ENCODE results near the gene WNT9A. TPM values are rescaled to one million over a fixed set of nuclear protein-coding genes. Genes with fewer than 3 reads are reported as not detected.

Gene WNT9A
- polyA plus RNA-seq, result 0.57 and 1.4 TPM in 2 replicates
- 0.73 and 1.7 TPM in 2 replicates for polyA minus RNA-seq

GRCh38 chr1:227947676-227948492, at the start of gene WNT9A:
Gene WNT9A, minus strand, starts transcription at chr1:227947932. Its CDS starts 45 bp downstream, at chr1:227947887.
- Histone ChIP-seq H3K79me2 (replicated peaks; ENCODE audit: insufficient read depth, low read length) (no peaks in the 10 kb centered on the region), H3K27ac (ENCODE audit: low read length) (no peak within 1 kb of the TSS), H3K4me2 (ENCODE audit: low read length) (peak within 1 kb of the TSS; percentile 17), H3K36me3 (ENCODE audit: insufficient read depth, low read length) (no peaks in the 10 kb centered on the region), H3F3A (ENCODE audit: insufficient read depth, low read length, poor library complexity, severe bottlenecking) (no peaks in the 10 kb centered on the region), H3K27me3 (ENCODE audit: insufficient read depth, low read depth, low read length) (peaks cover 22% of the 10 kb centered on the region), H3K9me3 (ENCODE audit: low read length) (no peaks in the 10 kb centered on the region), H2AFZ (ENCODE audit: low read depth, low read length) (peak within 1 kb of the TSS; percentile 40), H3K4me3 (ENCODE audit: low read length) (peak within 1 kb of the TSS; percentile 70), H4K20me1 (ENCODE audit: insufficient read depth) (no peaks in the 10 kb centered on the region), H3K9me2 (ENCODE audit: insufficient read depth, low read length) (no peaks in the 10 kb centered on the region), H3K9ac (ENCODE audit: low read length) (peak within 1 kb of the TSS; percentile 57)
- TF ChIP-seq REST (IDR thresholded peaks at IDR 0.05; ENCODE audit: borderline replicate concordance) (no peak), CTCF (IDR thresholded peaks at IDR 0.05; ENCODE audit: poor library complexity, severe bottlenecking) (no peak), TAF1 (IDR thresholded peaks at IDR 0.05; ENCODE audit: low read depth) (no peak), SMC3 (conservative IDR thresholded peaks at IDR 0.05; ENCODE audit: poor library complexity) (no peak)

- H3K36me3 ChIP-seq (ENCODE audit: insufficient read depth, low read length), result no peaks in the 10 kb centered on the region
- no peaks in the 10 kb centered on the region for H4K20me1 ChIP-seq (ENCODE audit: insufficient read depth)
- no peak overlapping the region for H2AFZ ChIP-seq (ENCODE audit: low read depth, low read length)
- H3K27me3 ChIP-seq (ENCODE audit: insufficient read depth, low read depth, low read length), result peaks cover 2% of the 10 kb centered on the region
- no peak overlapping the region for H3K4me3 ChIP-seq (ENCODE audit: low read length)
- H3K4me2 ChIP-seq (ENCODE audit: low read length), result no peak overlapping the region
- no peaks in the 10 kb centered on the region for H3K9me2 ChIP-seq (ENCODE audit: insufficient read depth, low read length)
- TF ChIP-seq EP300 (conservative IDR thresholded peaks at IDR 0.05; ENCODE audit: poor library complexity, severe bottlenecking) (no peak), EZH2 (IDR thresholded peaks at IDR 0.05; ENCODE audit: borderline replicate concordance, insufficient read depth, low read length, poor library complexity, severe bottlenecking) (no peak)
- H3K9ac ChIP-seq (ENCODE audit: low read length), result no peak overlapping the region
- H3K79me2 ChIP-seq (replicated peaks; ENCODE audit: insufficient read depth, low read length), result no peaks in the 10 kb centered on the region
- peaks cover 6% of the 10 kb centered on the region for H3K9me3 ChIP-seq (ENCODE audit: low read length)
- no peaks in the 10 kb centered on the region for H3F3A ChIP-seq (ENCODE audit: insufficient read depth, low read length, poor library complexity, severe bottlenecking)
- H3K27ac ChIP-seq (ENCODE audit: low read length), result no peak overlapping the region
These were observed 48.6 kb upstream of the WNT9A start for GRCh38 chr1:227996187-227996950.

Data from neural cell (in vitro differentiated cells).